HEK293T (cell line): Measurements from ENCODE around the gene RETN.

Experiments
- ARNT ChIP-seq: fragments of 450-650 bp; IDR thresholded peaks from 2 replicates; pipeline ENCODE4 v1.6.1; 2017; ENCODE audit warnings: mild to moderate bottlenecking
- ELF4 ChIP-seq: fragments of 450-650 bp; IDR thresholded peaks from 2 replicates; pipeline ENCODE4 v1.6.1; 2017; ENCODE audit warnings: antibody characterized with exemption
- FOXK2 ChIP-seq: fragments of 450-650 bp; IDR thresholded peaks from 2 replicates; pipeline ENCODE4 v1.6.1; 2016; ENCODE audit warnings: mild to moderate bottlenecking
- HDGF ChIP-seq: fragments of 450-650 bp; IDR thresholded peaks from 2 replicates; pipeline ENCODE4 v1.6.1; 2017; ENCODE audit warnings: antibody characterized with exemption, borderline replicate concordance
- SUZ12 ChIP-seq: fragments of 450-650 bp; IDR thresholded peaks from 2 replicates; pipeline ENCODE4 v1.6.1; 2016; ENCODE audit warnings: mild to moderate bottlenecking
- ZNF384 ChIP-seq: fragments of 450-650 bp; IDR thresholded peaks from 2 replicates; pipeline ENCODE4 v1.6.1; 2016

GRCh38 chr19:7685546-7686445 is 16.9 kb downstream of the RETN start:
- TF ChIP-seq ZNF384 (no peak), FOXK2 (no peak), ELF4 (no peak), HDGF (no peak), ARNT (no peak), SUZ12 (no peak)
